Naive thymus-derived CD4-positive, alpha-beta T cell (primary cell): ENCODE results near the gene ARHGEF10L. TPM values are rescaled to one million over a fixed set of nuclear protein-coding genes. Genes with fewer than 3 reads are reported as not detected.
A peak's percentile ranks its signal among the peaks of the same experiment; 100 is the strongest.

Source experiments
- ATAC-seq: fragments of 150-1000 bp; cut with Tn5 transposase; 2 replicates; pipeline ENCODE4 v1.10.0; 2021; ENCODE audit warnings: mild to moderate bottlenecking, moderate library complexity
- CTCF ChIA-PET: fragments of 350-600 bp; sonication (Branson Sonifier 250); formaldehyde crosslinking; loops from one replicate; lab custom pipeline; 2021; ENCODE audit warnings: antibody characterized with exemption; lab: Charles Lee
- POLR2A ChIA-PET: fragments of 350-600 bp; sonication (Branson Sonifier 250); formaldehyde crosslinking; loops from one replicate; lab custom pipeline; 2021; ENCODE audit warnings: antibody characterized with exemption, inconsistent platforms; lab: Charles Lee
- DNase-seq, 9 donors: peaks; one replicate each; pipeline versions ENCODE4 v3.0.0 to v3.0.0-alpha.2; 2020 to 2022; ENCODE audit warnings: mixed read lengths in 1 of 9
- H3K27ac ChIP-seq: one replicate; pipeline ENCODE4 v1.7.0; 2013; ENCODE audit warnings: mild to moderate bottlenecking, low read depth, low read length, moderate library complexity
- H3K27me3 ChIP-seq, 2 donors: one replicate each; pipeline ENCODE4 v1.7.0; 2013; ENCODE audit warnings: low read length in 2 of 2, mild to moderate bottlenecking in 2 of 2, moderate library complexity in 2 of 2; ENCODE audit not compliant: control insufficient read depth in 2 of 2, insufficient read depth in 2 of 2
- H3K36me3 ChIP-seq, 3 experiments: 1 replicate in 2 of 3; 2 replicates in 1 of 3; pipeline ENCODE4 v1.7.0; 2013; ENCODE audit warnings: low read length in 3 of 3, mild to moderate bottlenecking in 3 of 3, moderate library complexity in 1 of 3; ENCODE audit not compliant: insufficient read depth in 3 of 3, control insufficient read depth in 2 of 3
- H3K4me1 ChIP-seq, 2 donors: one replicate each; pipeline ENCODE4 v1.7.0; 2013; ENCODE audit warnings: low read length in 2 of 2, mild to moderate bottlenecking in 2 of 2, moderate library complexity in 1 of 2; ENCODE audit not compliant: control insufficient read depth in 2 of 2, insufficient read depth in 2 of 2
- H3K4me3 ChIP-seq: 2 replicates; pipeline ENCODE4 v1.7.0; 2013; ENCODE audit warnings: mild to moderate bottlenecking, low read length
- H3K9me3 ChIP-seq, 3 experiments: 1 replicate in 2 of 3; 2 replicates in 1 of 3; pipeline ENCODE4 v1.7.0; 2013; ENCODE audit warnings: low read length in 3 of 3; ENCODE audit not compliant: control insufficient read depth in 2 of 3
- H3K27ac Mint-ChIP-seq, 9 donors: one replicate each; pipeline ENCODE4 v1.8.0; 2020 to 2022; ENCODE audit warnings: mixed read lengths in 9 of 9, mild to moderate bottlenecking in 8 of 9, moderate library complexity in 5 of 9, inconsistent platforms in 2 of 9
- H3K27me3 Mint-ChIP-seq, 5 donors: one replicate each; pipeline ENCODE4 v1.8.0; 2021 to 2022; ENCODE audit warnings: mixed read lengths in 5 of 5, mild to moderate bottlenecking in 1 of 5
- H3K36me3 Mint-ChIP-seq, 5 donors: one replicate each; pipeline ENCODE4 v1.8.0; 2020 to 2022; ENCODE audit warnings: mixed read lengths in 5 of 5, mild to moderate bottlenecking in 3 of 5, inconsistent platforms in 1 of 5
- H3K4me1 Mint-ChIP-seq, 7 donors: one replicate each; pipeline ENCODE4 v1.8.0; 2020 to 2022; ENCODE audit warnings: mixed read lengths in 7 of 7, mild to moderate bottlenecking in 3 of 7, inconsistent platforms in 1 of 7
- H3K4me3 Mint-ChIP-seq, 10 donors: one replicate each; pipeline ENCODE4 v1.8.0; 2020 to 2022; ENCODE audit warnings: mild to moderate bottlenecking in 10 of 10, mixed read lengths in 10 of 10, moderate library complexity in 6 of 10, inconsistent platforms in 2 of 10
- H3K9me3 Mint-ChIP-seq, 11 donors: one replicate each; pipeline ENCODE4 v1.8.0; 2020 to 2022; ENCODE audit warnings: mixed read lengths in 11 of 11, mild to moderate bottlenecking in 4 of 11, inconsistent platforms in 1 of 11, moderate library complexity in 1 of 11
- intact Hi-C, 2 donors: fragments of 100-400 bp; cut with micrococcal nuclease; formaldehyde crosslinking; loops; one replicate each; pipeline ENCODE4 v1.15.1; 2023
- polyA plus RNA-seq, 2 donors: library from polyadenylated mRNA; unstranded; fragments of 300-500 nt; fragmentation: Illumina TruSeq; gene quantifications; one replicate each; pipeline ENCODE4 v1.2.3, GENCODE V29; 2021
- total RNA-seq, 6 experiments: library from RNA in 5 of 6; stranded (reverse) in 5 of 6; gene quantifications; 1 replicate in 5 of 6; 2 replicates in 1 of 6; pipeline ENCODE4 v1.2.3 and lab custom pipeline; 2021 to 2026

ARHGEF10L gene
- total and polyA plus RNA-seq, 7 experiments from 2014 or later: 0.59 to 19.7 (median 0.84) TPM; not detected in 3

DNA sequence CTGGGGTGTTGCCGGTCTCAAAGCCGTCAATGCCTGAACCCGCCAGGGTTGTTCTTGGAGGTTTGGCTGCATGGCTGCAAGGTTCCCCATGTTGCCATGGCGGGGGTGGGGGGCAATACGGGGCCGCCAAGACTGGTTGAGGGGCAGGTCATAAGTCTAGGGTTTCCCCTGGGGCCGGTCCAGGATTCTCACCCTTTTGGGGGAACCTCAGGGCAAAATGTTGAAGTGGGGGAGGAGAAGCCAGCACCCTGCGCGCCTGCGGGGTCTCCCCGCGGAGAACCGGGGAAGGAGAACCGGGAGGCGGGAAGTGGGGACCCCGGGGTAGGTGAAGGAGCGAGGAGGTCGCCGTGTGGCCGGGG, 401 bp upstream of the ARHGEF10L start:
- H3K27ac ChIP-seq: no peak overlapping the region
- Mint-ChIP-seq H3K27me3 (peaks cover 45 to 63% (median 52%) of the 10 kb centered on the region in 5 donors), H3K36me3 (peaks cover 0 to 5% (median 0%) of the 10 kb centered on the region in 5 donors), H3K27ac (no peak overlapping the region), H3K4me1 (peaks cover 0 to 18% (median 11%) of the 10 kb centered on the region in 7 donors), H3K4me3 (peak overlapping the region in 5 of 10 donors; percentile 32 to 85 (median 59)), H3K9me3 (no peaks in the 10 kb centered on the region)
- H3K9me3 ChIP-seq: no peaks in the 10 kb centered on the region
- no peak overlapping the region for H3K4me3 ChIP-seq
- H3K36me3 ChIP-seq: no peaks in the 10 kb centered on the region
- intact Hi-C loops: no loop called here
- DNase-seq (no peak), ATAC-seq (no peak)
- CTCF ChIA-PET: no interaction called here
- POLR2A ChIA-PET: no interaction called here
- no peaks in the 10 kb centered on the region for H3K4me1 ChIP-seq
- H3K27me3 ChIP-seq: no peaks in the 10 kb centered on the region

DNA sequence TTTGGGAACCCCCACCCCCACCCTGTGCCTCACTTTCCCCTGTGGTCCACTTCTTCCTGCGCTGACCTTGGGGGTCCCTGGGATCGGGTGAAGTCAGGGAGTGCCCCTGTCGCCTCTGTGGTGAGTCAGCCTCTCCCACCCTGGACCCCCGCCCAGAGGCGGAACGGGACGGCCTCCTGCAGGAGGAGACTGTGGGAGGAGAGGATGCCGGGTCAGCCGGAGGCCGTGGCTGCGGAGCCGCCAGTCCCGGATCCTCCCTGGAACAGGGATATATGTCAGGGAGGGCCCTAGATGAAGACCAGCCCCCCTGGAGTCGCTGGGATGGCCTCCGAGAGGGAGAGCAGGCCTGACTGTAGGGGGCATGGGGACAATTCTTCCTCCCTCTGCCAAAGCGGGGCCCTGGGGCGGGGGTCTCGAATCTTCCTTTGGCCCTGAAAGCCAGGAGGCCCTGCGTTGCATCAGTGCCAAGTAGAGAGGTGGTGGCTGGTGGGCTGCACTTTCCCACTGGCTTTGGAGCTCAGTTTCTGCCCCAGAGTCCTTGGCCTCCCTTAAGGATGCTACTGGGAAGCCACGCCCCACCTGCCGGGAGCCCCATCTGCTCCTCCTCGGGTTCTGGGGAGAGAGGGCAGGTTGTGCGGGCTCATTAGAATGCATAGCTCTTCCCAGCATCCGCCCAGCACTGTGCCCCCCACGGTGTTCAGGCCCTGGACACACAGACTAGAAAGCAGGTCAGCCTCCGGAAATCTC, 930 bp downstream of the ARHGEF10L start:
- no peak overlapping the region for H3K27ac Mint-ChIP-seq
- peaks cover 0 to 18% (median 11%) of the 10 kb centered on the region in 7 donors for H3K4me1 Mint-ChIP-seq

DNA sequence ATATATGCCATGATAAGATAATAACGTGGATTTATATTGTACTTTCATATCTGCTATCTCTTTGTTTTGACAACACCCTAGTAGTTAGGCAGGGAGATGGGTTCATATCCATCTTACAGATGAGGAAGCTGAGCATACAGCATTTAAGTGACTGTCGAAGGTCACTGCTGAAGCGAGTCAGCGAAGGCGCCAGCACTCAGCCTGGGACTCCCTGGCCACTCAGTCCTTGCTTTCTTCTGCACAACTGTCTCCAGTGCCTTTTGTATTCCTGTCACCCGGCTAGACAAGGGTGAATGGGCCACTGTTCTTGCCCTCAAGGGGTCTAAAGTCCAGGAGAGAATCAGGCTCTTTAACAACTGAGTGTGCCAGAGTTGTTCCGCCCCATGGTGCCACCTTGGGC, 3.1 kb downstream of the ARHGEF10L start:
- Mint-ChIP-seq H3K4me1 (peaks cover 0 to 17% (median 11%) of the 10 kb centered on the region in 7 donors), H3K27me3 (peaks cover 30 to 55% (median 48%) of the 10 kb centered on the region in 5 donors), H3K27ac (no peak overlapping the region), H3K9me3 (peaks cover 0 to 8% (median 0%) of the 10 kb centered on the region in 11 donors), H3K4me3 (no peak overlapping the region), H3K36me3 (peaks cover 0 to under 1% (median 0%) of the 10 kb centered on the region in 5 donors)
- H3K27ac ChIP-seq: no peak overlapping the region
- H3K36me3 ChIP-seq: no peaks in the 10 kb centered on the region
- ChIA-PET POLR2A (no interaction called here), CTCF (no interaction called here)
- intact Hi-C loops: no loop called here
- DNase-seq (no peak), ATAC-seq (no peak)
- H3K4me3 ChIP-seq: no peak overlapping the region
- H3K9me3 ChIP-seq: peaks cover 0 to 4% (median 0%) of the 10 kb centered on the region in 3 experiments
- H3K4me1 ChIP-seq: no peaks in the 10 kb centered on the region
- no peaks in the 10 kb centered on the region for H3K27me3 ChIP-seq

More for the DNA sequence above, 930 bp downstream of the ARHGEF10L start:
- no peaks in the 10 kb centered on the region for H3K27me3 ChIP-seq
- Mint-ChIP-seq H3K36me3 (peaks cover 0 to 5% (median 0%) of the 10 kb centered on the region in 5 donors), H3K27me3 (peaks cover 48 to 70% (median 61%) of the 10 kb centered on the region in 5 donors), H3K4me3 (peak overlapping the region in 5 of 10 donors; percentile 8 to 66 (median 52)), H3K9me3 (peaks cover 0 to 8% (median 0%) of the 10 kb centered on the region in 11 donors)
- H3K27ac ChIP-seq: no peak overlapping the region
- no peak for DNase-seq
- no peaks in the 10 kb centered on the region for H3K4me1 ChIP-seq
- ChIA-PET CTCF (no interaction called here), POLR2A (no interaction called here)
- peaks cover 0 to 4% (median 0%) of the 10 kb centered on the region in 3 experiments for H3K9me3 ChIP-seq
- no peak overlapping the region for H3K4me3 ChIP-seq
- intact Hi-C loops: no loop called here
- H3K36me3 ChIP-seq: no peaks in the 10 kb centered on the region
- ATAC-seq: no peak

DNA sequence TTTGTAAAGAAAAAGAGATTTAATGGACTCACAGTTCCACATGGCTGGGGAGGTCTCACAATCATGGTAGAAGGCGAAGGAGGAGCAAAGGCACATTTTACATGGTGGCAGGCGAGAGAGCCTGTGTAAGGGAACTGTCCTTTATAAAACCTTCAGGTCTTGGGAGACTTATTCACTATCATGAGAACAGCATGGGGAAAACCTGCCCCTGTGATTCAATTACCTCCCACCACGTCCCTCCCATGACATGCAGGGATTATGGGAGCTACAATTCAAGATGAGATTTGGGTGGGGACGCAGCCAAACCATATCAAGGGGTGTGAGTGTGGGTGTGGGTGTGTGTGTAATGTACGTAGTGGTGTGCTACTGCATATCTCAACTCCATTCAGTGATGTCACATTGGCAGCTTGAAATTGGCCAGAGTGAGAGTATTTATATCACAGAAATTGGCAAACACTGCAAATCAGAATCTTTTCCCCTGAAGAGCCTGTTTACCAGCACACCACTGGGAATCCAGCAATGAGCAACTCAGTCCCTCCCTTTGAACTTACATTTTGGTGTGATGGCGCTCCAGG, 5.4 kb downstream of the ARHGEF10L start:
- Mint-ChIP-seq H3K9me3 (peaks cover 0 to 8% (median 0%) of the 10 kb centered on the region in 11 donors), H3K4me3 (no peak overlapping the region), H3K4me1 (peaks cover 0 to 13% (median 6%) of the 10 kb centered on the region in 7 donors), H3K27ac (no peak overlapping the region), H3K27me3 (peaks cover 15 to 44% (median 37%) of the 10 kb centered on the region in 5 donors), H3K36me3 (no peaks in the 10 kb centered on the region)
- Histone ChIP-seq H3K4me1 (no peaks in the 10 kb centered on the region), H3K27ac (no peak overlapping the region), H3K36me3 (no peaks in the 10 kb centered on the region), H3K4me3 (no peak overlapping the region), H3K9me3 (peaks cover 0 to 4% (median 0%) of the 10 kb centered on the region in 3 experiments), H3K27me3 (peaks cover 0 to 2% of the 10 kb centered on the region in 2 donors)
- intact Hi-C loops: no loop called here
- DNase-seq (no peak), ATAC-seq (no peak)
- ChIA-PET CTCF (interaction anchor here (0.5 kb wide), 1 partner anchor 415 kb away, joined by 4 read pairs; no protein-coding TSS in a partner anchor), POLR2A (no interaction called here)

DNA sequence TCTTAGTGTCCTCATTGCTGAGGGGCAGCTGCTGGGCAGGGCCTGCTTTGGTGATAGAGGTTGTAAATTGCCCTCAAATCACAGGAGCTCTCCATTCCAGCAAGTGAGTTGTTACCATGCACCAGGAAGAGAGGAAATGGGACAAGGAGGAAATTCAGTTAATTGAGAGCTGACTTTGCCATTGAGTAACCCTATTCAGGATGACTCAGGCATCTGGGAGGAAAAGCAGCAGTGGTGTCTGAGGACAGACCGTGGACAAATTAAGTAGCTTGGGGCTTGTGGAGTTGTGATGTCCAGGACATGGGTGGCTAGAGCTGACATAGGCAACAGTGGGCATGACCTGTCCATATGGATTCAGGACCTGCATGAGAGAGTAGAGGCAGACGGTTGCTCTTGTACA, 5.9 kb downstream of the ARHGEF10L start:
- peaks cover 0 to 10% (median 6%) of the 10 kb centered on the region in 7 donors for H3K4me1 Mint-ChIP-seq
- CTCF ChIA-PET: no interaction called here
- Histone ChIP-seq H3K36me3 (no peaks in the 10 kb centered on the region), H3K27me3 (peaks cover 0 to 4% of the 10 kb centered on the region in 2 donors), H3K4me3 (no peak overlapping the region), H3K4me1 (no peaks in the 10 kb centered on the region), H3K9me3 (peaks cover 0 to 4% (median 0%) of the 10 kb centered on the region in 3 experiments), H3K27ac (no peak overlapping the region)
- peaks cover 0 to 8% (median 0%) of the 10 kb centered on the region in 11 donors for H3K9me3 Mint-ChIP-seq
- DNase-seq (no peak), ATAC-seq (no peak)
- POLR2A ChIA-PET: no interaction called here
- peaks cover 15 to 45% (median 38%) of the 10 kb centered on the region in 5 donors for H3K27me3 Mint-ChIP-seq
- intact Hi-C loops: no loop called here
- H3K4me3 Mint-ChIP-seq: no peak overlapping the region
- no peak overlapping the region for H3K27ac Mint-ChIP-seq
- no peaks in the 10 kb centered on the region for H3K36me3 Mint-ChIP-seq

GRCh38 chr1:17546946-17547670, 7.6 kb downstream of the ARHGEF10L start:
- H3K27me3 ChIP-seq: peaks cover 0 to 4% of the 10 kb centered on the region in 2 donors
- intact Hi-C loops: no loop called here
- no peak for ATAC-seq

More at GRCh38 chr1:17546946-17547670, 7.6 kb downstream of the ARHGEF10L start:
- peaks cover 0 to 4% (median 0%) of the 10 kb centered on the region in 3 experiments for H3K9me3 ChIP-seq
- Mint-ChIP-seq H3K4me1 (peaks cover 0 to 5% (median 0%) of the 10 kb centered on the region in 7 donors), H3K9me3 (peaks cover 0 to 8% (median 0%) of the 10 kb centered on the region in 11 donors), H3K4me3 (no peak overlapping the region), H3K27me3 (peaks cover 17 to 40% (median 31%) of the 10 kb centered on the region in 5 donors), H3K36me3 (no peaks in the 10 kb centered on the region), H3K27ac (no peak overlapping the region)
- DNase-seq: no peak
- CTCF ChIA-PET: no interaction called here
- H3K4me1 ChIP-seq: no peaks in the 10 kb centered on the region
- POLR2A ChIA-PET: no interaction called here
- H3K36me3 ChIP-seq: no peaks in the 10 kb centered on the region
- no peak overlapping the region for H3K4me3 ChIP-seq
- H3K27ac ChIP-seq: no peak overlapping the region
